Neural progenitor cell (in vitro differentiated cells): Measurements from ENCODE around the gene WDFY2. TPM values are rescaled to one million over a fixed set of nuclear protein-coding genes. Genes with fewer than 3 reads are reported as not detected.

Experiments
- DNase-seq: peaks from one replicate; pipeline ENCODE4 v3.0.0-alpha.2; 2016; ENCODE audit warnings: low spot score
- H2AFZ ChIP-seq: fragments of 200-600 bp; sonication (generic); replicated peaks from 2 replicates; pipeline ENCODE4 v1.6.1; 2016; ENCODE audit warnings: antibody characterized with exemption
- H3F3A ChIP-seq: fragments of 200-600 bp; sonication (generic); 2 replicates; pipeline ENCODE4 v1.6.1; 2016; ENCODE audit warnings: antibody characterized with exemption, low read depth
- H3K27ac ChIP-seq: fragments of 200-600 bp; sonication (generic); 2 replicates; pipeline ENCODE4 v1.5.1; 2016; ENCODE audit warnings: mild to moderate bottlenecking
- H3K27me3 ChIP-seq: fragments of 200-600 bp; sonication (generic); 2 replicates; pipeline ENCODE4 v1.6.1; 2016; ENCODE audit warnings: mild to moderate bottlenecking, moderate library complexity
- H3K36me3 ChIP-seq: fragments of 200-600 bp; sonication (generic); 2 replicates; pipeline ENCODE4 v1.5.1; 2016
- H3K4me1 ChIP-seq: fragments of 200-600 bp; sonication (generic); 2 replicates; pipeline ENCODE4 v1.6.1; 2016; ENCODE audit warnings: mixed run types
- H3K4me2 ChIP-seq: fragments of 200-600 bp; sonication (generic); 2 replicates; pipeline ENCODE4 v1.6.1; 2016
- H3K4me3 ChIP-seq: fragments of 200-600 bp; sonication (generic); 2 replicates; pipeline ENCODE4 v1.5.1; 2016
- H3K79me2 ChIP-seq: fragments of 200-600 bp; sonication (generic); 2 replicates; pipeline ENCODE4 v1.6.1; 2016; ENCODE audit warnings: low read depth
- H3K9ac ChIP-seq: fragments of 200-600 bp; sonication (generic); 2 replicates; pipeline ENCODE4 v1.6.1; 2016
- H3K9me3 ChIP-seq: fragments of 200-600 bp; sonication (generic); 2 replicates; pipeline ENCODE4 v1.5.1; 2016; ENCODE audit warnings: low read depth
- H4K20me1 ChIP-seq: fragments of 200-600 bp; sonication (generic); 2 replicates; pipeline ENCODE4 v1.6.1; 2016; ENCODE audit warnings: low read depth
- H3K27ac Mint-ChIP-seq: 3 replicates; pipeline ENCODE4 v1.8.0; 2021; ENCODE audit warnings: mixed read lengths
- H3K27me3 Mint-ChIP-seq: 2 replicates; pipeline ENCODE4 v1.8.0; 2022; ENCODE audit warnings: low read depth, mild to moderate bottlenecking, inconsistent platforms, moderate library complexity, mixed read lengths; ENCODE audit not compliant: insufficient read depth
- H3K36me3 Mint-ChIP-seq: 3 replicates; pipeline ENCODE4 v1.8.0; 2021; ENCODE audit warnings: mixed read lengths
- H3K4me1 Mint-ChIP-seq: 3 replicates; pipeline ENCODE4 v1.8.0; 2021; ENCODE audit warnings: mixed read lengths
- H3K4me3 Mint-ChIP-seq: 3 replicates; pipeline ENCODE4 v1.8.0; 2021; ENCODE audit warnings: mild to moderate bottlenecking, moderate library complexity, mixed read lengths
- H3K9me3 Mint-ChIP-seq: 3 replicates; pipeline ENCODE4 v1.8.0; 2020; ENCODE audit warnings: mixed read lengths
- CTCF ChIP-seq: fragments of 200-600 bp; sonication (generic); IDR thresholded peaks from 2 replicates; pipeline ENCODE4 v1.5.1; 2017; ENCODE audit warnings: antibody characterized with exemption, mild to moderate bottlenecking
- EZH2 ChIP-seq: fragments of 200-600 bp; sonication (generic); IDR thresholded peaks from 2 replicates; pipeline ENCODE4 v1.6.1; 2017; ENCODE audit warnings: antibody characterized with exemption, mild to moderate bottlenecking, moderate library complexity
- EZH2phosphoT487 ChIP-seq: fragments of 200-600 bp; sonication (generic); IDR thresholded peaks from 2 replicates; pipeline ENCODE4 v1.6.1; 2017; ENCODE audit warnings: antibody characterized with exemption
- total RNA-seq: library from RNA; depleted of rRNA; stranded (reverse); fragments of >200 nt; gene quantifications from 2 replicates; pipeline ENCODE4 v1.2.3, GENCODE V29; 2015; ENCODE audit warnings: low replicate concordance

WDFY2 gene
- total RNA-seq, 1 donor from 2014 or later: 18.3 TPM

DNA sequence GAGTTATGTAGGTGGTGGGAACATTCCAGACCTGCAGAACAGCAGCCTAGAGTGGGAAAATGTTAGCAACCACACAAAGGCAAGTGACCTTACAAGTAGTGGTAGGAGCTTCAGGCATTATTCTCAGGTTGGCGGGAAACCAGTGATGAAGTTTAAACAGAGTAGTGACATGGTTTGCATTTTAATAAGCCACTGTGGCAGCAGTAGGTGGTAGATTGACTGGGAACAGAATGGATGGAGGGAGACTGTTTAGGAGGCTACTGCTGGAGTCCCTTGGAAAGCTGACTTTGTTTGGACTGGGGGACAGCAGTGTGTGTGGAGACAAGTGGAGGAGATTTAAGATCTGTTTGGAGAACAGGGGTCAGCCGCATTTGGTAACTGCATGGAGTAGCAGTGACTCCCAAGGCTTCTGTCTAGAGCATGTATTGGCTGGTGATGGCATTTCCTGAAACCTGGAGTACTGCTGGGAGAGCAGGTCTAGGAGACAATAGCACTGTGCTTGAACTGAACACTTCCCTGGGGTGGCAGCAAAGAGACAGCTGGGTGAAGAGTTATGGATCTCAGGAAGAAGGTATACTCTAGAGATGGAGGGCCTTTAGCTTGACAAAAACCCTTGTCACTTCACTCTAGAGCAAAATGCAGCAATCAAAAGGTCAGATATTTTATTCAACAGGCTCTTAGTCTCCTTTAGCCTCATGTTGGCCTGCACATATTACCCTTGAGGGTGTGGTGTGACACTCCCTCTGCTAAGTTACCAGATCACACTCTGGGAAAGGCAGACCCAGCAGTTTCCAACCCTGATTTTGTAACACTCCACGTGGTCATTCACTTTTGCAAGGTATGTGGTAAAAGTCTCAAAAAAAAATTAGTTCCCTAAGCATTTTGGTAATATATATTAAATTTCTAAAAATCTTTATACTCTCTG lies 149.4 kb downstream of the WDFY2 start:
- H4K20me1 ChIP-seq: no peaks in the 10 kb centered on the region
- Mint-ChIP-seq H3K4me1 (peaks cover 11% of the 10 kb centered on the region), H3K27ac (no peak overlapping the region), H3K4me3 (no peak overlapping the region), H3K9me3 (no peaks in the 10 kb centered on the region), H3K36me3 (peaks cover 32% of the 10 kb centered on the region), H3K27me3 (no peaks in the 10 kb centered on the region)
- no peak overlapping the region for H3K27ac ChIP-seq
- H3K27me3 ChIP-seq: no peaks in the 10 kb centered on the region
- DNase-seq: no peak
- H3K4me2 ChIP-seq: no peak overlapping the region
- H3K9ac ChIP-seq: no peak overlapping the region
- H3K4me1 ChIP-seq: no peaks in the 10 kb centered on the region
- H3F3A ChIP-seq: no peaks in the 10 kb centered on the region
- H3K79me2 ChIP-seq: no peaks in the 10 kb centered on the region
- TF ChIP-seq EZH2: no peak
- no peak for TF ChIP-seq CTCF
- TF ChIP-seq EZH2phosphoT487: no peak
- no peak overlapping the region for H3K4me3 ChIP-seq
- H2AFZ ChIP-seq: no peak overlapping the region
- H3K36me3 ChIP-seq: no peaks in the 10 kb centered on the region
- H3K9me3 ChIP-seq: no peaks in the 10 kb centered on the region

GRCh38 chr13:51734786-51735185 lies 150.5 kb downstream of the WDFY2 start:
- no peaks in the 10 kb centered on the region for H3F3A ChIP-seq
- no peaks in the 10 kb centered on the region for H3K79me2 ChIP-seq
- H3K27ac ChIP-seq: no peak overlapping the region
- H3K9ac ChIP-seq: no peak overlapping the region
- H3K4me1 Mint-ChIP-seq: peaks cover 18% of the 10 kb centered on the region
- TF ChIP-seq CTCF: no peak
- no peak for TF ChIP-seq EZH2phosphoT487
- no peak for TF ChIP-seq EZH2
- no peak overlapping the region for H3K27ac Mint-ChIP-seq
- peaks cover 43% of the 10 kb centered on the region for H3K36me3 Mint-ChIP-seq
- no peak overlapping the region for H3K4me2 ChIP-seq
- H3K4me1 ChIP-seq: no peaks in the 10 kb centered on the region
- no peaks in the 10 kb centered on the region for H3K27me3 ChIP-seq
- H3K27me3 Mint-ChIP-seq: no peaks in the 10 kb centered on the region
- H3K9me3 ChIP-seq: no peaks in the 10 kb centered on the region
- no peaks in the 10 kb centered on the region for H4K20me1 ChIP-seq
- H3K4me3 ChIP-seq: no peak overlapping the region
- H3K36me3 ChIP-seq: no peaks in the 10 kb centered on the region
- no peak overlapping the region for H3K4me3 Mint-ChIP-seq
- no peaks in the 10 kb centered on the region for H3K9me3 Mint-ChIP-seq
- H2AFZ ChIP-seq: no peak overlapping the region
- DNase-seq: no peak

GRCh38 chr13:51737609-51738008 lies 153.3 kb downstream of the WDFY2 start:
- Mint-ChIP-seq H3K27ac (peak overlapping the region; percentile 54), H3K4me3 (no peak overlapping the region), H3K27me3 (peaks cover 2% of the 10 kb centered on the region), H3K36me3 (peaks cover 51% of the 10 kb centered on the region), H3K4me1 (peaks cover 16% of the 10 kb centered on the region), H3K9me3 (no peaks in the 10 kb centered on the region)
- Histone ChIP-seq H4K20me1 (no peaks in the 10 kb centered on the region), H3K9ac (no peak overlapping the region), H3K27ac (no peak overlapping the region), H3K4me1 (no peaks in the 10 kb centered on the region), H3K27me3 (no peaks in the 10 kb centered on the region), H3K9me3 (no peaks in the 10 kb centered on the region), H3K4me3 (no peak overlapping the region), H3K79me2 (no peaks in the 10 kb centered on the region), H3K4me2 (no peak overlapping the region), H2AFZ (no peak overlapping the region), H3F3A (no peaks in the 10 kb centered on the region), H3K36me3 (no peaks in the 10 kb centered on the region)
- TF ChIP-seq EZH2: no peak
- TF ChIP-seq EZH2phosphoT487: no peak
- TF ChIP-seq CTCF: no peak
- no peak for DNase-seq
